ENCODE measurements around the gene GIT1. TPM values are rescaled to one million over a fixed set of nuclear protein-coding genes. Genes with fewer than 3 reads are reported as not detected.

The GIT1 gene
- total RNA-seq, 1 donor from 2014 or later: 44.8 TPM

DNA sequence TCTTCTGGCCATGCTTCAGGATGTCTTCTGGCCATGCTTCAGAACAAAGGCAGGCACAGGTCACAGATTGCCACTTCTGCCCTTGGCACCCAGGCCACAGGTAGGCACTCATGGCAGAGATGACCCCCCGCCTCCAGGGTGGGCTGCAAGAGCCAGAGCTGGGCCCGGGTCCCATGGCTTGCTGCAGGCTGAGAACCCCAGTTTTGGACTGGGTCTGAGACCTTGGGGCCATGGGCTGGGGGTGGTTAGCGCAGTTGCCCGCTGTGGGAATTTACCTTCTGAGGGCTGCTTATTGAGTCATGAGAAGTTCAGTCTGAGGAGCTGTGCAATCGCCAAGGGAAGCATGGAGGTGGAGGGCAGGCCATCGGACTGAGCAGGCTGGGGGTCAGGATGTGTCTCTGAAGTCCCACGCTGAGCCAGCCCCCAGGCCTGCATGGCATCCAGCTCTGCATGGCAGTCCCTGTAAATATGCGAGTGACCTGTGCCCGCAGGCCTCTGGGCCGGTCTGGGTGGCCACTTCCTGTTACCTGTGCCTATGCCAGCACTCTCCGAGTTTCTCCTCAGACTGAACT is 5.2 kb upstream of the GIT1 start:
- DNase-seq (ENCODE audit: low read depth, low spot score): no peak

DNA sequence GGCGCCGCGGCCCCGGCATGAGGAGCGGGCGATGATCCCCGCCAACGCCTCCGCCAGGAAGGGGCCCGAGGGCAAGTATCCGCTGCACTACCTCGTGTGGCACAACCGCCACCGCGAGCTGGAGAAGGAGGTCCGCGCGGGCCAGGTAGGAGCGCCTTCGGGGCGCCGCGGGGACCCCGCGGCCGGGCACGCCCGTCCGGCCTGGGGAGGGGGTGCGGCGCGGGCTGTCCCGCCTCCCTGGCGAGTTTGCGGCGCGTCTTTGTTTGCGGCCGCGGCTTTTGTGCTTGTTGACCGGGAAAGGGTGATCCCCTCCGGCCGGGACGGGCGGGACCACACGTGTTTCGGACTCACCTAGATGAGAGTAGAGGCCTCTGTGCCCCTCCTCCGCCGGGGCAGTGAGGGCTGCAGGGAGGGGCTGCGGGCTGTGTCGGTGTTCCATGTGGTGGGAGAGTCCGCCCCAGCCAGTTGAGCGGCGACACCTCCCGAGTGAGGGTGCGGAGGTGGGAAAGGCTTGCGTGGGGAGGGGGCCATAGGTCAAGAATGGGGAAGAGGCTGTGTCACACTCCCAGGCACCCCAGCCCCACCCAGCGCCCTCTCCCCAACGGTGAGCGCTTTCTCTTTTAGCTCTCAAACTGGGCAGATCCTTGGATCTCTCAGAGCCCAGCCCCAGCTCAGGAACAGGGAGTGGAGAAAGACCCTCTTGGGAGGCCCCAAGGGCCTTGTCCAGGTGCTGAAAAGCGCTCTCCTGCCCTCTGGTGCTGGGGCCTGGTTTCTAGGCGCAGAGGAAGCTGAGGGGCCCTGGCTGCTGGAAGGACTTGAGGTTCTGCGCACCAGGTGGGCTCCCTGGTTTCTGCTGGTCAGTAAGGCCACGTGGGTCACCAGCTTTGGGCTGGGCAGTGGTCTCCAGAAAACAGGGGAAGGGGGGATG is 4.4 kb upstream of the GIT1 start:
- DNase-seq (ENCODE audit: low read depth, low spot score): no peak

DNA sequence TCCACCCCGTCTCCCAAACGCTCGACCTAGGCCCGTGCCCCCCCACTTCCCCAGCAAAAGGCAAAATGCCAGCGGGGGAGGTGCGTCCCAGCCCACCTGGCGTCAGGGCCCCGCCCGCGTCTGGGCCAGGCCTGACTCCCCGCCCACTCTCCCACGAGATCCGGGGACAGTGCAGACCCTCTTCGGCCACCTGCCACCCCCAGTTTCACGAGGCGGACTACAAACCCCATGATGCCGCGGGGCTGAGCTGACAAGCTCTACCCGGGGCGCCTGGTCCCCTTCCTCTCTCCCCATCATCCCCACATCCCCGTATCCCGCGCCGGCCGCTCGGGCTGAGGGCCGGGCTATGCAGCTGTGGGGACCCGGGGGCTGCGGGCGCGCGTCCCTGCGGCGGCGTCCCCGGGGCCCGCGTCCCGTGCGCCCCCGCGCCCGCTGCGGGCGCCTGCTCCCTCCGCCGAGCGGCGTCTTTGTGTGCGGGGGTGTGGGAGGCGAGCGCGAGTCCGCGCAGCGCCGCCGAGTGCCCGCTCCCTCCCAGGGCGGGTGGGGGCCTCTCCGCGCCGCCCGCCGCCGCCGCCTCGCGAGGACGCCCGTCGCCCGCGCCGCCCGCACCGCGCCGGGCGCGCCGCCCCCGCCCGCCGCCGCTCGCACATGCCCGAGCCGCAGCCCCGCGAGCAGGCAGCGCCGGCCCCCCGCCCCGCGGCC is 3.6 kb upstream of the GIT1 start, which contains the start of gene ANKRD13B:
Gene ANKRD13B (plus strand): TSS at position 283 of the 702 bp plus-strand sequence. CDS start 490 bp downstream, outside the sequence.
- no peak for DNase-seq (ENCODE audit: low read depth, low spot score)

GRCh38 chr17:29591737-29592608 is 2.5 kb upstream of the GIT1 start:
- no peak for DNase-seq (ENCODE audit: low read depth, low spot score)

DNA sequence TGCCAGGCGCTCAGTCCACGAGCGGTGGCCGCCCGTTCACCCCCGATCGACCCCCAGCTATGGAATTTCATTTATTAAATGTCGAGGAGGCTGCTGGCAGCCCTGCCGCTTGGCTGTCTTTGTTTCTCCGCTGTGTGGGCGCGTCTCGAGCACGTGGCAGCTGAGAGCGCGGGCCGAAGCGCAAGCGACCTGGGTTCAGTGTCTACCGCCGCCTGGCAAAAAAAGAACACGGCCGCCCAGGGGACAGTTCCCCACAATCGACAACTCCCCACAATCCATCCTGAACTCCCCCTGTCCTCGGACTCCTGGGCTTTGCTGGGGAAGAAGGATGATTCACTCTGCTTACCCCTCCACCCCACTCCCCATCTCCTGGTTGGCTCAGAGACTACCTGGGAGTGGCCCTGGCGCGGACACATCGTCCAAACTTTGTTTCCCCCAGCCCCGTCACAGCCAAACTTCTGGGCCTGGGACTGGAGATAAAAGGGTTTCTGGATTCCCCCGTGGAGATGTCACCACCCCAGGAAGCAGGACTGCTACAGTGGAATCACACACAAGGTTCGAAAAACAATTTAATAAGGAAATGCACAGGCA is 1.8 kb upstream of the GIT1 start:
- no peak for DNase-seq (ENCODE audit: low read depth, low spot score)

DNA sequence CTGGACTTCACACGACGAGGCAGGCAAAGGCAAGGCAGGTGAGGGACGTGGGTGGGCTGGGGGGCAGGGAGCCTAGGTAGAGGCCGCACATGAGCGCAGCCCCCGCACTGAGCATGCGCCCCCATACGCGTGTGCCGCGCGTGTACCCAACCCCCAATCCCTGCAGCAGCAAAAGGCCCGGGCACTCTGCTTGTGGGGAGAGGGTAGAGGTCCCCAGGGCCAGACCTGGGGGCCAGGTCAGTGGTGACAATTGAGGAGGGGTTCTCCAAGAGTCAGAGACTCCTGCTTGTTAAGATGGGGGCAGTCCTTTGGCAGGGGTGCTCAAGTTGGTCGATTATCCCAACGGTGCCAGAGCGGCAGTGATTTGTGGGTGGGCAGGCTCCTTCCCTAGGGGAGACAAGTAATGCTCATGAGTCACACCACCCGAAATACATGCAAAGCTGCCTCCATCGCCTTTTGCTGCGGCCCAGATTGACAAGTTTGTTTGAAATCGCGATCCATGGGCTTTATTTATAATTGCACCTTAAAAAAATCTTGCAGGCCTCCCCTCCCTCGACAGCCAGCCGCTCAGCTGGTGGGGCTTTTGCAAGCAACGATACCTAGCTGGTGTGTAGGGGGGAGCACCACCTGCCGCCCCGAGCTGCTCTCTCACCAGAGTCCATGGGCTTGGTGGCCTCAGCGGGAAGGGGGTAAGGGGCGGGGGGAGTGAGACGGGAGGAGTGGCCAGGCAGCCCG is 1.1 kb upstream of the GIT1 start:
- no peak for DNase-seq (ENCODE audit: low read depth, low spot score)

- no peak for DNase-seq (ENCODE audit: low read depth, low spot score)
These were observed 661 bp downstream of the GIT1 start for GRCh38 chr17:29588562-29589411.

DNA sequence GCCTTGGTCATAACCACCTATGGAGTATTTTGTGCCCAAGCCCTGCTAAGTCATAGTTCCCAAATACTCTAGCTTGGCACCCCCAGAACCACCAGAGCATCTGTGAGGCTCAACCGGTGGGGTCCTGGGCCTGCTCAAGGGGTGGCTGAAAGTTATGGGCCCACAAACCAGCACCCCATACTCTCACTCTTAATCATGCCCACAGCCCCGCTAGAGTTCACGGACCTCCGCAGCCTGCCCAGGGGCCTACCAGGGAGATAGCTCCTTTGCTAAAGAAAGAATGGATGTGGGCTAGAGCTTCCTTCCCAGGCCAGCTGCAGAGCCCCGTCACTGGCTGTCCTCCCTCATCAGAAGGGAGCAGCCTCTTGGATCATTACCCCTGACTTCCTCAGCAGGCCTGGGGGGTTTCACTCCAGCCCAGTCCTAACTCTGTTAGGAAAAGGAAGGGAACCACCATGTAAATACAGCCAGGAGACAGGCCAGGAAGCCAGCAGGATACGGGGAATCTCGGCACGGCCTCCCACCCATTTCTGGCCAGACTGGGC is 1.4 kb downstream of the GIT1 start:
- DNase-seq (ENCODE audit: low read depth, low spot score): no peak

GRCh38 chr17:29587591-29587990 is 1.9 kb downstream of the GIT1 start:
- DNase-seq (ENCODE audit: low read depth, low spot score): no peak

- no peak for DNase-seq (ENCODE audit: low read depth, low spot score)
These were observed 2.6 kb downstream of the GIT1 start for GRCh38 chr17:29586676-29587469.

DNA sequence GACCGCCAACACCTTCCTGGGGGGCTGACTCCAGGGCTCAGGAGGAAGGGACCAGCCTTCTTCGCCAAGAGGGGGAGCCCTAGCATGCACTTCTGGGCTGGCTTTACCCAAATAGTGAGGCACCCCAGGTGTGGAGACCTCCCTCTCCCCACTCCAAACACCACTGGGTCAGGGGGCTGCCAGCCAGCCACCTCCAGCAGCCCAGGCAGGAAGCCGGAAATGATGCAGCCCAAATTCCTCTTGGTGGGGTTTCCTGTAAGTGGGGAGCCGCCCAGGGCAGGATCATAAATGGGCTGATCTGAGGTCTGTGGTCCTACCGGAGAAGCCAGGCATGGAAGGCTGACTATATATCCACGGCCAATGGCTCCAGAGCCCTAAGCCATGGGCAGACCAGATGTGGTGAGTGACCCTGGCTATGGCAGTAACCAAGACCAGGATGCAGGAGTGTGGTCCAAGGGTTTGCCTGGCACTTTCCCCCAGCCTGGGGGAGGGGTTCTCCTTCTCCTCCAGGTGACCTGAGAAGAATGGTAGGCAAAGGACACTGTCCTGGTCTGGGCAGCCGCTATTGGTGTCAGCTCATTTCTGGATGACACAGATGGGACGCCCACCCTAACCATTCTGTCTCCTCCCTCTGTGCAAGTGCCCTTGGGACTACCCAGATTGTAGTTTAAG is 4.2 kb downstream of the GIT1 start:
- DNase-seq (ENCODE audit: low read depth, low spot score): peak; percentile 48

- no peak for DNase-seq (ENCODE audit: low read depth, low spot score)
These were observed 4.9 kb downstream of the GIT1 start for GRCh38 chr17:29584452-29585079.

DNA sequence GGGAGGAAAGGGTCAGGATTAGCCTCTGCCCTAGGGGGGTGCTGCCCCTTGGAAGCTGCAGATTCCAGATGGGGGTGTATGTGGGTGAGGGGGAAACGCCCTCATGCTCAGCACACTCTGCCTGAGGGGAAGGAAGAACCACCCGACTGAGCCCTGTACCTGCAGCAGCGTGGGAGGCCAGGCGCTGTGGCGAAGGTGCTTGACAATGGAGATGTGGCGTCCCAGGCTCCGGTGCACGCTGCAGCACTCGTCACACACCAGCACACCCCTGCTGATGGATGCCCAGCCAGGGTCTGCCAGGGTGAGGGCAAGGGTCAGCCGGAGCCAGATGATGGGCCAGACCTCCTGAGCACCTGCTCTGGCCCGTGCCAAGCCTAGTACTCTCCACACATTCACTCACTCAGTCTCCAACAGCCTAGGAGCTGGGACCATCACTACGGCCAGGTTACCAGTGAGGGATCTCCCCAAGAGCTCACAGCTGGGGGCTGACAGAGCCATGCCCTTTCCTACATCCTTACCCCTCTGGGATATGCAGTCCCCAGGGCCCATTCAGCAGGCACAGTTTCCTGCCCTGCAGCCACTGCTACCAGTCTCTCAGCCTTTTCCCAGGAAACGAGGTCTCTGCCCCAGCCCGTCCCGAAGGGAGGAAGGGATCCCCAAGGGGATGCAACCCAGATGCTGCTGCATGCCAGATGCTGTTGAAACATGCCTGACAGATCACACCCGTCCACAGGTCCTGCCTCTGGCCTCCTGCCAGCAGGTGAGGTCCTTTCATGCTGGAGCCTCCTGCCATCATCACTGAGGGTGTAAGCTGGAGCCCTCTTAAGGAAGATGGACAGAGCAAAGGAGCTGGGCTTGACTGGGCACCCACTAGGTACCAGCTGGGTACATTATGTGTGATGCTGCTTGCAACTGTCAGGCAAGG is 5.9 kb downstream of the GIT1 start:
- DNase-seq (ENCODE audit: low read depth, low spot score): no peak

- DNase-seq (ENCODE audit: low read depth, low spot score): no peak
These were observed 6.7 kb downstream of the GIT1 start for GRCh38 chr17:29582772-29583171.

DNA sequence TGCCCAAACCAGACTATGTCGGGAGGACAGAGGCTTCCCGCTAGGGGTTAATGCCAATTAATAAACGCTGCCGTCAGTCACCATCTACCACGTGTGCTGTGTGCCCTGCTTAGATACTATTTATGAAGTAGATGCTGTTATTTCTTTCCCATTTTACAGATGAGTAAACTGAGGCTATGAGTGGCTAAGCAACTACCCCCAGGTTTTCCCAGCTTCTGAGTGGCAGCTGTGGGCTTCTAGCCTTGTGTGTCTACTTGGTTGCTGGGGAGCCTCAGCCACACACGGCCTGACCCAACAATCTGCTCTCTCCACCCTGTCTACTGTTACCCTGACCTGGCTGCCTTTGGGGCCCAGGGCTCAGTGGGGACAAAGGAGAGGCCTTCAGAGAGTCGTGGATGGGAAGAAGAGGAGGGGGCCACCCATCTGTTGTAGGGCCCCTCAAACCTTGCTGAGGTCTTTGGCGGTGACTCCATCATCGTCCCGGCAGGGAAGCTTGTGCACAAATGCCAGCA is 7.1 kb downstream of the GIT1 start:
- DNase-seq (ENCODE audit: low read depth, low spot score): no peak
